ENCODE measurements around the gene YAE1.
"Not testable (repeated sequence)": the region's sequence is repeated elsewhere in the genome, so short reads cannot be mapped to it uniquely, and the experiment has no call there.

The YAE1 gene

GRCh38 chr7:39566023-39566921, at the start of gene YAE1:
YAE1 (plus strand) TSS chr7:39566404; CDS start chr7:39566419, 15 bp downstream.
- peak; percentile 26 for DNase-seq

GRCh38 chr7:39516498-39516897, 49.7 kb upstream of the YAE1 start:
- no peak for DNase-seq

GRCh38 chr7:39517240-39517639, 49.0 kb upstream of the YAE1 start:
- no peak for DNase-seq

- DNase-seq: no peak
These were observed 40.3 kb upstream of the YAE1 start for GRCh38 chr7:39525926-39526325.

- DNase-seq: no peak
These were observed 39.5 kb upstream of the YAE1 start for GRCh38 chr7:39526666-39527065.

- no peak for DNase-seq
These were observed 38.9 kb upstream of the YAE1 start for GRCh38 chr7:39527296-39527695.

- DNase-seq: no peak
These were observed 38.3 kb upstream of the YAE1 start for GRCh38 chr7:39527951-39528350.

- DNase-seq: no peak
These were observed 37.4 kb upstream of the YAE1 start for GRCh38 chr7:39528849-39529248.

- DNase-seq: no peak
These were observed 36.6 kb upstream of the YAE1 start for GRCh38 chr7:39529582-39529981.

- DNase-seq: no peak
These were observed 35.2 kb upstream of the YAE1 start for GRCh38 chr7:39530971-39531370.

GRCh38 chr7:39531818-39532217, 34.4 kb upstream of the YAE1 start:
- no peak for DNase-seq

GRCh38 chr7:39532832-39533231, 33.4 kb upstream of the YAE1 start:
- DNase-seq: no peak

- no peak for DNase-seq
These were observed 31.6 kb upstream of the YAE1 start for GRCh38 chr7:39534599-39534998.

- no peak for DNase-seq
These were observed 31.1 kb upstream of the YAE1 start for GRCh38 chr7:39535064-39535463.

GRCh38 chr7:39535720-39536119, 30.5 kb upstream of the YAE1 start:
- DNase-seq: no peak

GRCh38 chr7:39536951-39537350, 29.3 kb upstream of the YAE1 start:
- no peak for DNase-seq

GRCh38 chr7:39539816-39540215, 26.4 kb upstream of the YAE1 start:
- no peak for DNase-seq

- DNase-seq: no peak
These were observed 25.9 kb upstream of the YAE1 start for GRCh38 chr7:39540320-39540719.

- no peak for DNase-seq
These were observed 24.7 kb upstream of the YAE1 start for GRCh38 chr7:39541511-39541910.

- DNase-seq: not testable (repeated sequence)
These were observed 21.4 kb upstream of the YAE1 start for GRCh38 chr7:39544774-39545173.

GRCh38 chr7:39547336-39547735, 18.9 kb upstream of the YAE1 start:
- no peak for DNase-seq

- no peak for DNase-seq
These were observed 15.8 kb upstream of the YAE1 start for GRCh38 chr7:39550411-39550810.

GRCh38 chr7:39553436-39553835, 12.8 kb upstream of the YAE1 start:
- no peak for DNase-seq

- no peak for DNase-seq
These were observed 11.5 kb upstream of the YAE1 start for GRCh38 chr7:39554583-39555165.

- DNase-seq: no peak
These were observed 9.0 kb upstream of the YAE1 start for GRCh38 chr7:39557222-39557621.

Data from cortex of kidney (tissue), 1 donor.